Measurements from ENCODE around the gene DHRS3. TPM values are rescaled to one million over a fixed set of nuclear protein-coding genes. Genes with fewer than 3 reads are reported as not detected.

Gene DHRS3
- total and polyA plus RNA-seq, 10 donors = 8.9 to 41.0 (median 28.7) TPM

- peaks cover 33 to 99% (median 62%) of the 10 kb centered on the region in 6 donors for H3K4me1 ChIP-seq
- 60 to 80% (median 65%) methylated on average over 7 to 10 of the region's 10 CpGs for WGBS, 5 donors
- intact Hi-C loops (cut with DNase I; ENCODE audit: low total_unique reads) = loop anchor here (10.0 kb wide), 1 partner anchor 73 kb away; no protein-coding TSS in a partner anchor
Measured at GRCh38 chr1:12597792-12598191, 20.2 kb downstream of the DHRS3 start.

DNA sequence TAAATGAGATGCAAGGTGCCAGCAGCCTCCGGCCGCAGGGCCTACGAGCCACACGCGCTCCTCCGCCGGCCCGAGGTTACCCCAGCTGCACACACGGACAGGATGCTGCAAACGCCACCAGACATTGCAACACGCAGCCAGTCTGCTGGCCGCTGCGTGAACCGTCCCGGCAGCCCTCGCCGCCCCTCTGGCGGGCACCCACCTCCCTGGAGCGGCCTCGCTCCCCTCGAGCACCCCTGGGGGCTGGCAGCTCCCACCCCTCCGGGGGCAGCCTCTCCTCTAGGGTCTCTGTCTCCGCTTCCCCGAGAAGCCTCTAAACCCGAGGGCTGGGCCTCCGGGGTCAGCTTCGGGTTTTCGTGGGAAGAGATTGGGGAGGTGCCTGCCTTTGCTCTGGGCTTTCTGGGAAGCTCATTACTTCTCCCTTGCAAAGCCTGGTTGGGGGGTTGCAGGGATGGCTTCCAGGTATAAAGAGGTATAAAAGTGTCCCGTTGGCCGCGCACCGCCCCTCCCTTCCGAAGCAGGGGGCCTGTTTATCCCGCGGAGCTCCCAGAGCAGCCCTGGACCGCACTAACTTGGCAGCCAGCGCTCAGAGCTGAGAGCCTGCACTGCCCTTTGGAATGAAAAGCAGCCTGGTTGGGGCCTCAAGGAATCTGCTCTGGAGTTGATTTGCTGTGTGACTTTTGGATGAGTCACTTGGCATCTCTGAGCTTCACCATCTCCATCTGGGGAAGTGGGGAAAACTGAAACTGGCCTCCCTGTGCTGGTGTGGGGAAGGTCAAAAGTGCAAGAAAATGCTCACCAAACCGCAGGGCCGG is 21.8 kb downstream of the DHRS3 start:
- H3K4me3 ChIP-seq = peak overlapping the region in 5 of 8 donors; percentile 25 to 62 (median 31)
- intact Hi-C loops (cut with DNase I; ENCODE audit: low total_unique reads) = loop anchor here (10.0 kb wide), 1 partner anchor 71 kb away; no protein-coding TSS in a partner anchor

More at GRCh38 chr1:12597792-12598191, 20.2 kb downstream of the DHRS3 start:
- Histone ChIP-seq H3K4me3 (no peak overlapping the region), H3K9me3 (no peaks in the 10 kb centered on the region), H3K36me3 (no peaks in the 10 kb centered on the region), H3K27ac (no peak overlapping the region), H3K27me3 (replicated peaks in 1 of 7) (peaks cover 0 to 20% (median 0%) of the 10 kb centered on the region in 7 donors)
- peak; percentile 64 for DNase-seq
- TF ChIP-seq CTCF (IDR thresholded peaks at IDR 0.05 in 8 of 11, conservative IDR thresholded peaks at IDR 0.05 in 3 of 11) (no peak), POLR2A (IDR thresholded peaks at IDR 0.05) (no peak), POLR2AphosphoS5 (IDR thresholded peaks at IDR 0.05) (no peak)

DNA sequence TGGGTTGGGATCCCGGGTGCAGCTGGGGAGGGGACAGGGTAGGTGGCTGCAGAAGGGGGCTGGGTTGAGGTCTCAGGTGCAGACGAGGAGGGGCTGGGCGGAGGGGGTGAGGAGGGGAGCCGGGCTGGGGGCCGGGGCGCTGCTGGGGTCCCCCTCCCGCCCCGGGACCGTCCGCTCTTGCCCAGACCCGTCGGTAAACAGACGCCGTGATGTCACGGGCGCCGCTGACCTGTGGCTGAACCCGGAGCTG is 22.3 kb downstream of the DHRS3 start:
- Histone ChIP-seq H3K9me3 (no peaks in the 10 kb centered on the region), H3K27me3 (replicated peaks in 1 of 7) (peaks cover 0 to 20% (median 0%) of the 10 kb centered on the region in 7 donors), H3K4me3 (peak overlapping the region in 6 of 8 donors; percentile 9 to 62 (median 28)), H3K4me1 (peaks cover 28 to 97% (median 56%) of the 10 kb centered on the region in 6 donors), H3K36me3 (no peaks in the 10 kb centered on the region), H3K27ac (peak overlapping the region in 6 of 8 donors; percentile 28 to 70 (median 64))
- TF ChIP-seq POLR2AphosphoS5 (IDR thresholded peaks at IDR 0.05) (no peak), CTCF (IDR thresholded peaks at IDR 0.05 in 8 of 11, conservative IDR thresholded peaks at IDR 0.05 in 3 of 11) (no peak), POLR2A (IDR thresholded peaks at IDR 0.05) (no peak)
- 2 to 18% (median 5%) methylated on average over 10 to 18 of the region's 18 CpGs for WGBS, 5 donors
- no peak for DNase-seq
- intact Hi-C loops (cut with DNase I; ENCODE audit: low total_unique reads) = loop anchor here (10.0 kb wide), 1 partner anchor 71 kb away; no protein-coding TSS in a partner anchor

More for the DNA sequence above, 21.8 kb downstream of the DHRS3 start:
- Histone ChIP-seq H3K27me3 (replicated peaks in 1 of 7) (peaks cover 0 to 20% (median 0%) of the 10 kb centered on the region in 7 donors), H3K9me3 (no peaks in the 10 kb centered on the region), H3K4me1 (peaks cover 27 to 97% (median 54%) of the 10 kb centered on the region in 6 donors), H3K27ac (peak overlapping the region in 7 of 8 donors; percentile 41 to 70 (median 62)), H3K36me3 (no peaks in the 10 kb centered on the region)
- DNase-seq = peak; percentile 90
- WGBS, 5 donors = 27 to 37% (median 34%) methylated on average over 9 to 39 of the region's 39 CpGs
- peak; percentile 73 to 91 (median 74) for TF ChIP-seq POLR2AphosphoS5 (IDR thresholded peaks at IDR 0.05)
- TF ChIP-seq CTCF (IDR thresholded peaks at IDR 0.05 in 8 of 11, conservative IDR thresholded peaks at IDR 0.05 in 3 of 11) = no peak

Measured in spleen (tissue), 11 donors.